CD4-positive, CD25-positive, alpha-beta regulatory T cell (primary cell): ENCODE measurements around the gene SH3D19. TPM values are rescaled to one million over a fixed set of nuclear protein-coding genes. Genes with fewer than 3 reads are reported as not detected.

Source experiments
- ATAC-seq, 2 donors: fragments of 150-1000 bp; cut with Tn5 transposase; one replicate each; pipeline ENCODE4 v1.10.0; 2021; ENCODE audit warnings: low read depth in 2 of 2, moderate number of reproducible peaks in 2 of 2, moderate library complexity in 1 of 2
- DNase-seq, 3 donors: peaks; one replicate each; pipeline versions ENCODE4 v3.0.0 to v3.0.0-alpha.2; 2012 to 2022; ENCODE audit warnings: mixed read lengths in 1 of 3
- H3K27ac ChIP-seq: one replicate; pipeline ENCODE4 v1.7.0; 2013; ENCODE audit warnings: mild to moderate bottlenecking, low read length; ENCODE audit not compliant: insufficient read depth, poor library complexity, severe bottlenecking
- H3K27me3 ChIP-seq: one replicate; pipeline ENCODE4 v1.7.0; 2013; ENCODE audit warnings: low read length; ENCODE audit not compliant: control insufficient read depth, insufficient read depth
- H3K36me3 ChIP-seq: one replicate; pipeline ENCODE4 v1.7.0; 2013; ENCODE audit warnings: mild to moderate bottlenecking, low read length, moderate library complexity; ENCODE audit not compliant: control insufficient read depth, insufficient read depth
- H3K4me1 ChIP-seq: 2 replicates; pipeline ENCODE4 v1.7.0; 2013; ENCODE audit warnings: mild to moderate bottlenecking, low read length; ENCODE audit not compliant: insufficient read depth, control insufficient read depth, poor library complexity, severe bottlenecking
- H3K4me3 ChIP-seq: one replicate; pipeline ENCODE4 v1.7.0; 2013; ENCODE audit warnings: low read depth, mild to moderate bottlenecking, low read length, moderate library complexity
- H3K9me3 ChIP-seq, 2 experiments: 1 replicate in 1 of 2; 2 replicates in 1 of 2; pipeline ENCODE4 v1.7.0; 2013; ENCODE audit warnings: low read length in 2 of 2, mild to moderate bottlenecking in 1 of 2, moderate library complexity in 1 of 2; ENCODE audit not compliant: control insufficient read depth in 2 of 2
- H3K27ac Mint-ChIP-seq, 3 donors: one replicate each; pipeline ENCODE4 v1.8.0; 2020 to 2022; ENCODE audit warnings: mild to moderate bottlenecking in 3 of 3, mixed read lengths in 3 of 3, moderate library complexity in 2 of 3
- H3K27me3 Mint-ChIP-seq: one replicate; pipeline ENCODE4 v1.8.0; 2022; ENCODE audit warnings: mild to moderate bottlenecking, mixed read lengths
- H3K36me3 Mint-ChIP-seq: one replicate; pipeline ENCODE4 v1.8.0; 2020; ENCODE audit warnings: mixed read lengths
- H3K4me1 Mint-ChIP-seq, 4 donors: one replicate each; pipeline ENCODE4 v1.8.0; 2020 to 2022; ENCODE audit warnings: mixed read lengths in 4 of 4, mild to moderate bottlenecking in 1 of 4
- H3K4me3 Mint-ChIP-seq, 4 donors: one replicate each; pipeline ENCODE4 v1.8.0; 2020 to 2022; ENCODE audit warnings: mild to moderate bottlenecking in 4 of 4, mixed read lengths in 4 of 4, moderate library complexity in 3 of 4
- H3K9me3 Mint-ChIP-seq, 7 donors: one replicate each; pipeline ENCODE4 v1.8.0; 2020 to 2022; ENCODE audit warnings: mixed read lengths in 7 of 7, mild to moderate bottlenecking in 3 of 7, moderate library complexity in 2 of 7
- polyA plus RNA-seq, 4 donors: library from polyadenylated mRNA; unstranded; fragments of 300-500 nt; fragmentation: Illumina TruSeq; gene quantifications; one replicate each; pipeline ENCODE4 v1.2.3, GENCODE V29; 2021
- total RNA-seq: library from RNA; stranded (reverse); gene quantifications from one replicate; pipeline ENCODE4 v1.2.3, GENCODE V29; 2022

Gene SH3D19
- total and polyA plus RNA-seq, 5 donors from 2014 or later = 0.37 to 2.4 (median 0.83) TPM; not detected in 1

GRCh38 chr4:151199319-151200190, 125.8 kb downstream of the SH3D19 start:
- Mint-ChIP-seq H3K4me1 (no peaks in the 10 kb centered on the region), H3K27ac (no peak overlapping the region), H3K9me3 (no peaks in the 10 kb centered on the region), H3K4me3 (no peak overlapping the region), H3K27me3 (no peaks in the 10 kb centered on the region), H3K36me3 (no peaks in the 10 kb centered on the region)
- Histone ChIP-seq H3K9me3 (no peaks in the 10 kb centered on the region), H3K27ac (no peak overlapping the region), H3K4me1 (no peaks in the 10 kb centered on the region), H3K36me3 (no peaks in the 10 kb centered on the region), H3K4me3 (no peak overlapping the region), H3K27me3 (no peaks in the 10 kb centered on the region)
- ATAC-seq = no peak
- DNase-seq = no peak

GRCh38 chr4:151198748-151199147, 126.7 kb downstream of the SH3D19 start:
- no peak overlapping the region for H3K27ac Mint-ChIP-seq
- Histone ChIP-seq H3K27ac (no peak overlapping the region), H3K4me1 (no peaks in the 10 kb centered on the region), H3K36me3 (no peaks in the 10 kb centered on the region), H3K27me3 (no peaks in the 10 kb centered on the region), H3K9me3 (no peaks in the 10 kb centered on the region), H3K4me3 (no peak overlapping the region)
- DNase-seq (no peak), ATAC-seq (no peak)
- H3K4me3 Mint-ChIP-seq = no peak overlapping the region
- no peaks in the 10 kb centered on the region for H3K4me1 Mint-ChIP-seq
- no peaks in the 10 kb centered on the region for H3K27me3 Mint-ChIP-seq
- H3K9me3 Mint-ChIP-seq = no peaks in the 10 kb centered on the region
- no peaks in the 10 kb centered on the region for H3K36me3 Mint-ChIP-seq

GRCh38 chr4:151197247-151197646, 128.2 kb downstream of the SH3D19 start:
- no peak overlapping the region for H3K4me3 ChIP-seq
- no peak for DNase-seq
- Mint-ChIP-seq H3K4me1 (no peaks in the 10 kb centered on the region), H3K36me3 (no peaks in the 10 kb centered on the region), H3K4me3 (no peak overlapping the region), H3K27ac (no peak overlapping the region), H3K27me3 (no peaks in the 10 kb centered on the region), H3K9me3 (no peaks in the 10 kb centered on the region)
- H3K9me3 ChIP-seq = no peaks in the 10 kb centered on the region
- ATAC-seq = no peak
- H3K27me3 ChIP-seq = peaks cover 3% of the 10 kb centered on the region
- no peaks in the 10 kb centered on the region for H3K36me3 ChIP-seq
- no peak overlapping the region for H3K27ac ChIP-seq
- no peaks in the 10 kb centered on the region for H3K4me1 ChIP-seq

- DNase-seq = no peak
Observed at GRCh38 chr4:151195801-151196200, 129.6 kb downstream of the SH3D19 start.

GRCh38 chr4:151193414-151193813, 132.0 kb downstream of the SH3D19 start:
- no peaks in the 10 kb centered on the region for H3K4me1 ChIP-seq
- no peak for DNase-seq
- H3K9me3 Mint-ChIP-seq = peaks cover 0 to 11% (median 2%) of the 10 kb centered on the region in 7 donors
- ATAC-seq = no peak
- no peak overlapping the region for H3K27ac ChIP-seq
- H3K27me3 Mint-ChIP-seq = peaks cover 4% of the 10 kb centered on the region
- no peak overlapping the region for H3K4me3 ChIP-seq
- no peak overlapping the region for H3K27ac Mint-ChIP-seq
- H3K9me3 ChIP-seq = no peaks in the 10 kb centered on the region
- H3K36me3 Mint-ChIP-seq = no peaks in the 10 kb centered on the region
- H3K27me3 ChIP-seq = peaks cover 5% of the 10 kb centered on the region
- no peaks in the 10 kb centered on the region for H3K36me3 ChIP-seq
- no peaks in the 10 kb centered on the region for H3K4me1 Mint-ChIP-seq
- H3K4me3 Mint-ChIP-seq = no peak overlapping the region

More at GRCh38 chr4:151195801-151196200, 129.6 kb downstream of the SH3D19 start:
- H3K4me1 Mint-ChIP-seq = no peaks in the 10 kb centered on the region
- no peak overlapping the region for H3K4me3 ChIP-seq
- peaks cover 4% of the 10 kb centered on the region for H3K27me3 Mint-ChIP-seq
- no peaks in the 10 kb centered on the region for H3K36me3 ChIP-seq
- no peaks in the 10 kb centered on the region for H3K4me1 ChIP-seq
- H3K27ac ChIP-seq = no peak overlapping the region
- H3K27me3 ChIP-seq = peaks cover 5% of the 10 kb centered on the region
- peaks cover 0 to 6% (median 0%) of the 10 kb centered on the region in 7 donors for H3K9me3 Mint-ChIP-seq
- no peaks in the 10 kb centered on the region for H3K36me3 Mint-ChIP-seq
- ATAC-seq = no peak
- H3K27ac Mint-ChIP-seq = no peak overlapping the region
- no peak overlapping the region for H3K4me3 Mint-ChIP-seq
- H3K9me3 ChIP-seq = no peaks in the 10 kb centered on the region

- Mint-ChIP-seq H3K4me3 (no peak overlapping the region), H3K36me3 (no peaks in the 10 kb centered on the region), H3K4me1 (no peaks in the 10 kb centered on the region), H3K9me3 (peaks cover 0 to 11% (median 2%) of the 10 kb centered on the region in 7 donors), H3K27me3 (peaks cover 4% of the 10 kb centered on the region), H3K27ac (no peak overlapping the region)
- no peak for ATAC-seq
- no peak overlapping the region for H3K27ac ChIP-seq
- H3K4me3 ChIP-seq = no peak overlapping the region
- H3K4me1 ChIP-seq = no peaks in the 10 kb centered on the region
- H3K9me3 ChIP-seq = no peaks in the 10 kb centered on the region
- no peaks in the 10 kb centered on the region for H3K36me3 ChIP-seq
- no peak for DNase-seq
- H3K27me3 ChIP-seq = peaks cover 5% of the 10 kb centered on the region
Observed at GRCh38 chr4:151192556-151193235, 132.7 kb downstream of the SH3D19 start.

GRCh38 chr4:151184523-151185458, 140.6 kb downstream of the SH3D19 start:
- Mint-ChIP-seq H3K4me1 (no peaks in the 10 kb centered on the region), H3K36me3 (no peaks in the 10 kb centered on the region), H3K4me3 (no peak overlapping the region), H3K27ac (no peak overlapping the region), H3K27me3 (peaks cover 12% of the 10 kb centered on the region), H3K9me3 (peaks cover 0 to 3% (median 0%) of the 10 kb centered on the region in 7 donors)
- ATAC-seq = no peak
- H3K36me3 ChIP-seq = no peaks in the 10 kb centered on the region
- no peak for DNase-seq
- H3K27ac ChIP-seq = no peak overlapping the region
- H3K4me1 ChIP-seq = no peaks in the 10 kb centered on the region
- no peak overlapping the region for H3K4me3 ChIP-seq
- no peaks in the 10 kb centered on the region for H3K9me3 ChIP-seq
- no peaks in the 10 kb centered on the region for H3K27me3 ChIP-seq
